HG02571 (cell line): ENCODE measurements around the gene WIPI1.
A peak's percentile ranks its signal among the peaks of the same experiment; 100 is the strongest.

ENCODE experiments used
- ATAC-seq: cut with Tn5 transposase; IDR thresholded peaks from one replicate; pipeline ENCODE4 v1.9.1; 2021; ENCODE audit warnings: mild to moderate bottlenecking, moderate library complexity; ENCODE audit not compliant: unreplicated experiment

WIPI1 gene

DNA sequence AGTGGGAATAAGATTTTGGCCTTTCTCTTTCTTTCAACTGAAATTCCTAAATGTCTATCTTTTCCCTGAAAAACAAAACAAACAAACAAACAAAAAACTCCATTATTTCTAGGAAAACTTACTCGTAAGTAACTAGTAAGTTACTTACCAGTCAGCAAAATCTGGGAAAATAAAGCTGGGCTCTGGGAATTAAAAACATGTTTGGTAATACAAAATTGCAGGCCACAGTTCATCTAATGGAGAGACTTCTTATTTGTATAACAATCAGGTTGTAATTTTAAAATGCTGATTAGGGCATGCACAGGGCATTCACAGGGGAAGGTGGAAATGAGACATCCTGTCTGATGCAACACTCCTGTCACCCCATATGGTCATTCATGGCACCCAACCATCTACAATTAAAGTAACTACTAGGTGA is 3.8 kb upstream of the WIPI1 start:
- no peak for ATAC-seq

DNA sequence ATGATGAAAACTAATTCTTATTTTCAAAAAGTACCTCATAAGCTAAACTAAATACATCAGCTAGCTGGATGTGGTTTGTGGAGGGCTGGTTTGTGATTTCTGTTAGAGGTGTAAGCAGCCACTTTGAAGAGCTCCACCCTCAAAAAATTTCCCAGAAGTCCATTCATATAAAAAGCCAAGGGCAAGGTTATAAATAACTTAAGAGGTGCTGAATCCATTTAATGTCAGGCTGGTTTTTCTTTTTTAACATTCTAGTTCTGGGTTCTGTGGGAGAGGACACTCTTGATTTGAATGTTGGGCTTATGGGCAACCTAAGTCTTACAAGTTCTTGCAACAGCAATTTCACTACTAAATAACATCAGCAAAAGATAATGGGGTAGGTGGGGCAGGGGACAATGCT is 3.4 kb upstream of the WIPI1 start:
- no peak for ATAC-seq

DNA sequence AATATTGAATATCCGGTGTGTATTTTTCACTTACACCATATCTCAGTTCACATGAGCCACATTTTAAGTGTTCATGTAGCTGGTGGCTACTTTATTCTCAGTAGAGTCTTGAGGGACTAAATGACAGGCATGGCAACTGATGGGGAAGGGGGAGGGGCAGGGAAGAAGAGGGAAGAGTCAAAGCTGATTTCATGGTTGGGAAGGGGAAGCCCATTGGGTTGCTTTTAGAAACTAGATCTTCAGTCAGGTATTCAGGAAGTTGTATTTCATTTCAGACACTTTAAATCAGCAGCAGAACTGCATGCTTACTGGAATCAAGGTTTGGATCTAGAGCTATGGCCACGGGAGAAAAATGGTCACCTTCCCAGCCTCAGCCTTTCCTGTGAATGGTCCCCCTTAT is 2.9 kb upstream of the WIPI1 start:
- ATAC-seq = no peak

DNA sequence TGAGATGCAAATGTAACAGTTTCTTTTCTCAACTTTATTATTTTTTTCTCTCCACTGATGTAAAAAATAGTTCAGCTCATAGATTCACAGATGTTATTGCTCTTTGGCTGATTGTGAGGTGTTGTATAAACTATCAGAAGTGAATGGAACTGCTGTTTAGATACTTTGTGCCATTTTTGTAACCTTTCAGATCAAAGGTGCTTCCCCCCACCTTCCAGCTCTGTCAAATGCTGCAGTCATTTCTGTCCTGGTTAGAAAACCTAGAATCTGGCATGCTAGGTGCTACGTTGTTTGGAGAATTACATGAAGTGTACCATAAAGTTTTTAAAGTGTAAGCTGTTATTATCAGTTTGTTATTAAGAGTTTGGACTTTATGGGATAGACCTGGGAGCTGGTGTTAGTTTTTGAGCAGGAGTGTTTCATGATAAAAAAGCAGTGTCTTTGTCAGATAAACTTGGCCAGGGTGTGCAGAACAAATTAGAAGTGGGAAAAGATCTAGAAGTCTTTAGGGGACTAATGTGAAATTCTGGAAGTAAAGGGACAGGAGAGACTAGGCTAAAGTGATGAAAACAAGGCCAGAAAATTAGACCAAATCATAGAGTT is 1.8 kb upstream of the WIPI1 start:
- ATAC-seq = no peak

DNA sequence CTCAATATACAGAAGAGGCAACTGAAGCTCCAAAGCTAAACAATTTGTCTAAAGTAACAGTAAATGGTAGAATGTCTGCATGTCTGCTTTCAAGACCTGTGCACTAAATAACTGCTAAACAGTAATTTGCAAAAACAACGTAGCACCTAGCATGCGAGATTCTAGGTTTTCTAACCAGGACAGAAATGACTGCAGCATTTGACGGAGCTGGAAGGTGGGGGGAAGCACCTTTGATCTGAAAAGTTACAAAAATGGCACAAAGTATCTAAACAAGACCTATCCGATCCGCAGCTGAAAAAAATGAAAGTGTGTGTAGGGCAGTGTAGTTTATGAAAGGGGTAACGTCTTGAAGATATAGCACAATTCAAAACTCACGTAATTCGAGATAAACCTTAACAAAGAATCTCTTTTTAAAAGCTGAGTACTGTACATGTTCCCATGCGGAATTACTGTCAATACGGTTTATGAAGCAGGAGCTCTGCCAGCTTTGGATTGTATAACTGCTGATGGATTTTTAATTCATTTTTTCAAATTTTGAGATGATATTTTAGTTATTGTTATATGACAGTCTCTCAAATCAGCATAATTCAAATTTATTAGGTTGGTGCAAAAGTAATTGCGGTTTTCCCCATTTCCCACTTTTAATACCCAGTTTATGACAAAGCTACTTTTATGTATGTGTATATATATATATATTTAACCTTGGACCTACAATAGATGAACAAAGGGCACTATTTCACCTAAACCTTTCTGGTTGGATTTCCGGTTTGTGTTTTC is 1.2 kb upstream of the WIPI1 start:
- ATAC-seq = peak; percentile 27

DNA sequence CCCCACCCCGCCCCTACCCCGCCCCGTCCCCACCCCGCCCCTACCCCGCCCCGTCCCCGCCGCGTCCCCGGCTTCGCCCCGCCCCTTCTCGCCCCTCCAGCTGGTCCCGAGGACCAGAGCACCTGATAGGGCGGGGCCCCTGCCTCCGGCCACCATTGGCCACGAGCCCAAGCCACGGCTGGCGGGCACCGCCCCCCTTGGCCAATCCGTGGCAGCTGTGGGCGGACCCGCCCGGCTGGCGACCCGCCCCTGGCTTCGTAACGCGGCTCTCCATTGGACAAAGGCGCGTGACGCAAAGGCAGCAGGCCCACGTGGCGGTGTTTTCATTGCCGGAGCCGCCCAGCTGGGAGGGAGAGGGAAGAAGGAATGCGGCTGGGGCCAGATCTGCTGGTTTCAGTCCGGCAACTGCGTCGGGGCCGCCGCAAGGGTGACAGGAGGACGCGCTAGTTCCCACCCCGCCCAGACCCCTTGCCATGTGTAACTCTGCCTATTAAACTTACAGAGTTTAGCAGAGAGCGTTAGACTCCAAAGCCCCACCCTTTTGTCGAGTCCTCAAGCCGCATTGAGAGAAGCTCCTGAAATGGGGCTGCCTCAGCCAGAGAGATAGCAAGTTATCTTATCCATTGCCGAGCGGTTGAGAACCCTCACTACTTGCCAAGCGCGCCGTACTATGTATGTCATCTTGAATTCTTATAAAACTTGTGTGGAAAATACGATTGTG is 403 bp upstream of the WIPI1 start:
- ATAC-seq = peak; percentile 70

DNA sequence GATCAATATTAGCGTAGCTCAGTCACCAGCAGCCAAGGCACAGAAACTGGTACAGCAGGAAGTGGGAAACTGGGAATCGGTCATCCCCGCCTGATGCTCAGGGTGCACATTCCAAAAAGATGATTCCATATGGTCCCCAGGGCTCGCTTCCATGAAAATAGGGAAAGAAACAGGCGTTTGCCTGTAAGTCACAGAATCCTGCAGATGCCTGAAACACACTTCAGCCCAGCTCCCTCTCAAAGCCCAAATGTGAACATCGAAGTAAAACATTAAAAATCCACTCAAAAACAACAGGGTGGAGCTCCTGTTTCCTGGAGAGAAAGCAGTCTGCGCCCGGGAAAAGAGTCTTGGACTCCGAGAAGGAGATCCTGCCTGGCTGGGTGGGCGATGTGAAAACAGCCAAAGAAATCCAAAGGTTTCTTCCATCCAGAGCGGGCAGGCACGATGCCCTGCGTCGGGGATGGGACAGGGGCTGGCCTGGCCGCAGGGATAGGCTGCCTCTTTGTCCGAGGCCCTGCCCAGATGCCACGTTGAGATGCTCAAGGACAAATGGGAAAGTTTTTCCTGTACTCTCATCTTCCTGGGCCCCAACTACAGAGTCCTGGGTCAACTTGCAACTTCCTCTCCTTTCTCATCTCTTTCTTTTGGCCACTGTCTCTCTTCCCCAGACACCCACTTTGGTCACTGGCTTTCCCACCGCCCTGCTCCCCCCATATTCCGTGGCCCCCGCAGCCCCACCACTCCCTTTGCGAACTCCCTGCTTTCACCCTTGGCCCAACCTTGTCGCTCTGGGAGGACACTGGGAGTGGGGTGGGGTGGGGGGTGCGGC is 743 bp downstream of the WIPI1 start:
- ATAC-seq = no peak

DNA sequence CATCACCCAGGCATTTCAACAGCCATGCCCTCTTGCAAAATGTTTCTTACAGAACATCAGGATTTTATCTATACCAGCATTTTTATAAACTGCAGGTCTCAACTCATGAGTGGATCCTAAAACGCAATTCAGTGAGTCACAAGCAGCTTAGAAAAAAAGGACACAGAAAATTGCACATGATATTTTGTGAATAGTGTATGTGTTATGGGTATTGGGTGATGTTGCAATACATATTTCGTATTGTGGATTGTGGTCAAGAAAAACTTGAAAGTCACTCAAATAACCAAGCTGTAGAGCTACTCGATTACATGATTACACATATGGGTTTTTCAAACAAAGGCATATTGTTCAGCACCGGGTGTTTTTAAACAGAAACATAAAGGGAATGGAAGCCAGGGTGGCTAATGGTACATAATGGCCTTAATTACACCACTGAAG is 1.4 kb downstream of the WIPI1 start:
- no peak for ATAC-seq

DNA sequence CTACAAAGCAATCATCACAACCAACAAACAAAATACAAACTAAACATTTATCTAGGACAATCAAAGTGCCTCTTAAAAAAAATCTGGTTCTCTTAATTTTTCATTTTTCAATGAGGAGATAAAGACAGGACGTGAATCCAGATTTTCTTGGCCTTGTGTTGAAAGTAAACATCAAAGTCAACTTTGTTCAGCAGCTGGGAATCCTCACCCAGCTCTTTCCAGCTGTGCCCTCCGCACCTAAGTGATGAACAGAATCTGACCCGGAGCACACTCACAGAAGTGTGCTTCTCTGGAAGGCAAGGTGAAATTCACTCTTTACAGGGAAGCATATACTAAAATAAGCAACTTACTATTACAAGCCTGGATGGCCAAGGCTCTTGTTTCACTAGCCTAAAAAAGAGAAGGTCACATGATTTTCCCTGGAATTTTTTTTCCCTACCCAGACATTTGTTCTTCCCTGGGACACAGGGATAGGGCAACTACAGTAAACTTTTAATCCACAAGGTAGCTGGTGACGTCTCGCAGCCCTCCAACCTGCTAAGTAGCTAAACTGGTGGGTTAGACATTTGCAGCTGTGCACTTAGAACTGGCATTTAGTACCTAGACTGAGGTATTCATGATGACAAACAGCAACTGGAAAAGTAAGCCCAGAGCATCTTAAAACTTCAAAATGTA is 3.2 kb downstream of the WIPI1 start:
- no peak for ATAC-seq

DNA sequence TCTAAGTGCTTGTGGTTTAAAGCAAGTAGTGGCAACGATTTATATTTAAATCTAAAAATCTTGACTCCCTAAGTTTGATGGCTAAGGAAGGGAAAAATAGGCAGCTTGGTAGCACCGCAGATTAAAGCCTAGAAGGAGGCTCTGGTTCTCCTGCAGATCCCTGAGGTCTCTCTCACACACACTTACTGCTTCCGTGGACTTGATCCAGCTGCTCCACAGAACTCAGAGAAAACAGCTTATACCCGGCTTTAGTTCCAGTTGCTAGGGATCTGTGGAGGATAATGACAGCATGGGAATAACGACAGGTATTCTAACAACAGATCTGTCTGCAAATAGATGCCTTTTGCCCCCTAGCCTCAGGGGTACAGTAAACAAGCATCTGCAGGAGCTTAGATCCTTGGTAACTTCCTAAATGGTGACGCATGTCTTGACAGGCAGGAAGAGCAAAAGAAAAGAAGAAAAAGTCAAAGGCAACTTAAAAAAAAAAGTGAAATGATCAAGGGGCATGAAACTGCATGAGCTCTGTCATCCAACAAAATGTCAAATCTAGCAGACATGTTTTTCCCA is 4.5 kb downstream of the WIPI1 start:
- ATAC-seq = no peak

DNA sequence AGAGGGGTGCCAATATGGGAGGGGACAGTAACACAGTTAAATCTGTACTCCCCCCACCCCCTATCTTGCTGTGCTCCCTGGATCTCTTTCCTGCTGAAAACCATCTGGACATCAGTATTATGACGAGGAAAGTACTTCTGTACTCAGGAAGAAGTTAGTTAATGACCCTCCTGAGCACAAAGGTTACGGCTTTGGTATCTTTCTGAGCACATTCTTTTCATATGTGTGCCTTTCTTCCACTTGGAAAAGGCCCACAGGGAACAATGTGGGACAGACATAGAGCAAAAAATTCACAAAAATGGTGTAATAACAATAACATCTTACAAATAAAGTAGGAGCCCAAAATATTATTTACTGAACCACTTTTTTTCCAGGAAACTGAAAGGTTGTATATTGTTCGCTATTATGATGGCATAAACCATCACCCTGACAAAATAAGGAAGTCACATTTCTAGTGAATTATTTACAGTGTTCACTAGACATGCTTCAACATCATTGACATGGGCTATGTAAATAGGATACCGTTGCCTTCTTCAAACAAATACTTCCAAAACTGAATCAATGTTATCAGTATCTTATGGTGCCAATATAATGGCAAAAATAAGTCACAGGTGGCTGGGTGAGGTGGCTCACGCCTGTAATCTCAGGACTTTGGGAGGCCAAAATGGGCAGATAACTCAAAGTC is 5.5 kb downstream of the WIPI1 start:
- ATAC-seq = no peak

DNA sequence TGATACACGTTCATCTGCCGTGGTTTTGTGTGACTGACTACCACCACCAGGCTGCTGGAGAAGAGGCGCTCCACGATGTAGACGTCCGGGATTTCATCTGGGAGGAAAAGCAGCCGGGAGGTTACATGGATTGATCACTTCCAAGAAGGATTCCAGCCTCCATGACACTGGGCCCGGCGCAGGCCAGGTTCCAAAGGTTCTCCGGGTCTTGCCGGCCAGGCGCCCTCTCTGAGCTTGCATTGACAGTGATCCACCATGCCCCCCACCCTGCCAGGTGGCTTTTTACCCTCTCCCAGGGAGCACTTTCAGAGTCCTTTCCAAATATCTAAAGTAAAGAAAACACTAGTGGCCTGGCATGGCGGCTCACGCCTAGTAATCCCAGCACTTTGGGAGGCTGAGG is 6.5 kb downstream of the WIPI1 start:
- no peak for ATAC-seq

DNA sequence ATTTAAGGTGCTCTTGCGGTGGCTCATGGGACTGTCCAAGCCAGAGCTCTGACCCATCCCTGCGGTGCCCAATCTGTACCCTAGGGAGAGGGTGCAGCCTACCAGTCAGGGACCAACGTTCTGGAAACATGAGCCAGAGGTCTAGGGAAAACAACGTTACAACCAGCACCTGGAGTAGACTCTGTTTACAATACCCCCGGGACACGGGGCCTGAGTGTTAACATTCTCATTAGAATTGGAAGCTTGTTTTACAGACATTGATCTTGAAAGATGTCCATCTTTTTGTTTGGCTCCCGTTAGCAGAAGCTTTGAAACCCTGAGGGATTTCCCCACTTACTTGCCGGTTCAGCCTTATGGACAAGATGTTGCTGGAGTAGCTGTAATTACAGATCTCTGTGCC is 6.9 kb downstream of the WIPI1 start:
- ATAC-seq = no peak

DNA sequence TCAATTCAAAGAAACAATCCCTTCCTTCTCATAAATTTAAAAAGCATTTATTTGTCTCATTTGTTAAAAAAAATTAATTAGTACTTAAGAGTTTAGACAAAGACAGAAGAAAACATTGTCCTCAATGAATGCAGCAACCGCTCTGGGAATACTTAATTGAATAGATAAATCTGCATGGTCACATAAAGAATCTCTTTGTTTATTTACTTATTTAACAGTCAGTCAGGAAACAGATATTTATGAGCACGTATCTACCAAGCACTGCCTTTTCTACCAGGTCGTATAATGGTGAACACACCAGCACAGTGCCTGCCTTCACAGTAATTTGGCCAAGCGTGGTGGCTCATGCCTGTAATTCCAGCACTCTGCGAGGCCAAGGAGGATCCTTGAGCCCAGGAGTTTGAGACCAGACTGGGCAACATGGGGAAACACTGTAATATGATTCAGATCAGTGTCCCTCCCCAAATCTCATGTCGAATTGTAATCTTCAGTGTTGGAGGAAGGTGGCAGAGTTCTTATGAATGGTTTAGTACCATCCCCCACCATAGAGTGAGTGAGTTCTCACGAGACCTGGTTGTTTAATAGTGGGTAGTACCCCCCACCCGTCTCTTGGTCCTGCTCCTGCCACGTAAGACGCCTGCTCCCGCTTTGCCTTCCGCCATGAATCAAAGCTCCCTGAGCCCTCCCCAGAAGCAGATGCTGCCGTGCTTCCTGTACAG is 8.1 kb downstream of the WIPI1 start:
- ATAC-seq = no peak

DNA sequence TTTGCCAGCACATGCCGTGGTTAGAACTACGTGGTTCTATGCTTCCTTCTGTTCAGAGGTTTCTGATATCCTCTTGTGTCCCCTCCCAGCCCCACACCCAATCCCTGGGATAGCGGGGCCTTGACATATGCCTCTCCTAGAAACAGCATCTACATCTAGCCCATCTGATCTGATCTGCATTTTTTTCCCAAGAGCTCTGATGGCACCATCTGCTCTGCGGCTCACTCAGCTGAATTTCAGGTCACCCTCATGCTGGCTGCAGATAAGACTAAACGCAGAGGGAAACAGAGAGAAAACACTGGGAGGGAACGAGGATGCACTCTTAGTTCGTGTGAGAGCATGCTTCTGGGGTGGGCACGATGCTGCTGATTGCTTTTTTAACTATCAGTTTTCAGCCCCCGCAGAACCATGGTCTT is 10.7 kb downstream of the WIPI1 start:
- no peak for ATAC-seq

DNA sequence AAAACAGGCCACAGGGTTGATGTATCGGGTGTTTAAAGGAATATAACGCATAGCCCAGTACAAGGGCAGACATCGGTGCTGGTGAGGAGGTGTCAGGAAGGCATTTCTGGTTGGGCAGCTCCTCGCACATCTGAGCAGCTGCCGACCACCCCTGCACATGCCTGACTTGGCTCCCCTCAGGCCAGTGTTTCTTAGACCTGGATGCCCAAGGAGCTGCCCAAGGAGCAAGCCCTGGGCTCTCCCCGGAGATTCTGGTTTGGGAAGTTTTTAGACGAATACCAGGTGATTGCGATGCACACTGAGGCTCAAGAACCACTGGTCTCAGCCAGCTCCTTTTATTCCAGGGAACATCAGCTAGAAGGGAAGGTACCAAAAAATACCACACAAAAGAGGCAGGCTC is 11.6 kb downstream of the WIPI1 start:
- no peak for ATAC-seq

DNA sequence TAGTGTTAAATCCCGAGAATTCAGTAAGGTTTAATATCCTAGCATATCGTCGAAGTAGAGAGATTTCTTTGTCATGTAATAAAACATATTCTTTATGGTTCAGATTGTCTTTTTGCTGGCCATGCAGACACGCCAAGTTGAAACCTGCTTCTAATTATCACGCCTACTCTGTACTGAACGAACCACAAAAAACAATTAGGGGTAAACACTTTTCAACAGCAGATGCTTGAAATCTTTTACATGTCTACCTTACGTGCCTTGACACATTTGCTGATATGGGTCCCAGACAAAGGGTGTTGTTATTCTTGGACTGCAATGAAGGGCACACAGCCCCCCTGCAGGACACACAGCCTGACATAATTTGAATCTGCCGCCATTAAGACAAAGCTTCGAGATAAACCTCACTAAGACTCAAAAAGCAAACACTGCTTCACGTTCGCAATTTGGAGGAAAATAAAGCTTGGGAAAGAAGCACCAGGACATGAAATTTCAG is 13.3 kb downstream of the WIPI1 start:
- ATAC-seq = no peak

DNA sequence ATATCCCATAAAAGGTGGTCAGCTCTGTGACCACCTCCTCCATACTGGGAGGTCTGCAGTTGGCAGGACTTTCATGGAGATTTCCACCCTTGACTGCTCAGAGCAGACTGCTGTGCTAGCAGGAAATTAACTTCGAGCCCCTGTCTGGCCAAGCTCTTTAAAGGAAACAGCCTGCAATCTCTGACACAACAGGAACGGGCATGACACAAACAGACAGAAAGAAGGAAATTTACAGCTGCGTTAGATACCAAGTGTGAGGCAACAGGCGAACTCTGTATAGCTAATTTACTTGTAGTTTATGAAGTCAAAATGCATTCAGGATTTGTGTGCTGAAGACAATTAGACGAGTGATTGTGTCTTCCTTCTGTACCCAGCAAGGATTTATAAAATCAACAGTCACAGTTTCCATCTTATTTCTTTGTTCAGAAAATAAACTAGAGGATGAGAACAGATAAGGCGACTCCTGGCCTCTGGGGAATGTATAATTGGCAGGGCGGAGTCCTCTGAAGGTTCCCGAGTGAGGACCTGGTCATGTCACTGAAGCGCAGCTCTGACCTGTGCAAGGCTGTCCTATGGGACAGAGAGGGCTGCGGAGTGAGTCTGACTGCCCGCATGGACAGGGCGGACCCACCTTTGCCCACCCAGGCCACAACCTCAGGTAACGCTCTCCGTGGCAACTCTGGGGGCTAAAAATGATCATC is 16.1 kb downstream of the WIPI1 start:
- no peak for ATAC-seq
